Heart right ventricle (tissue), 16 donors: Measurements from ENCODE around the gene PRKN. TPM values are rescaled to one million over a fixed set of nuclear protein-coding genes. Genes with fewer than 3 reads are reported as not detected.
A peak's percentile ranks its signal among the peaks of the same experiment; 100 is the strongest.

ENCODE experiments used
- ATAC-seq, 8 donors: fragments of 200-7000 bp; cut with Tn5 transposase; one replicate each; pipeline ENCODE4 v1.9.1; 2020; ENCODE audit warnings: mild to moderate bottlenecking in 8 of 8, moderate library complexity in 8 of 8, moderate number of reproducible peaks in 1 of 8
- DNase-seq, 2 donors: peaks; one replicate each; pipeline ENCODE4 v3.0.0-alpha.2; 2020
- H3K27ac ChIP-seq, 10 donors: fragments of 200-600 bp; sonication (generic) in 2 of 10; one replicate each; pipeline versions ENCODE4 v1.5.0 to v1.8.0; 2020 to 2022; ENCODE audit warnings: mild to moderate bottlenecking in 3 of 10
- H3K27me3 ChIP-seq, 7 donors: fragments of 200-600 bp; one replicate each; pipeline ENCODE4 v1.8.0; 2021 to 2022; ENCODE audit warnings: mild to moderate bottlenecking in 2 of 7
- H3K36me3 ChIP-seq, 9 donors: fragments of 200-600 bp; sonication (generic) in 1 of 9; one replicate each; pipeline versions ENCODE4 v1.5.0 to v1.8.0; 2020 to 2022; ENCODE audit warnings: mild to moderate bottlenecking in 2 of 9
- H3K4me1 ChIP-seq, 9 donors: fragments of 200-600 bp; sonication (generic) in 1 of 9; one replicate each; pipeline versions ENCODE4 v1.5.0 to v1.8.0; 2020 to 2022; ENCODE audit warnings: mild to moderate bottlenecking in 4 of 9
- H3K4me3 ChIP-seq, 10 donors: fragments of 200-600 bp; sonication (generic) in 2 of 10; one replicate each; pipeline versions ENCODE4 v1.5.0 to v1.8.0; 2020 to 2022; ENCODE audit warnings: mild to moderate bottlenecking in 7 of 10, moderate library complexity in 2 of 10
- H3K9me3 ChIP-seq, 11 donors: fragments of 200-600 bp in 10 of 11; sonication (generic) in 2 of 11; one replicate each; pipeline versions ENCODE4 v1.5.0 to v1.8.0; 2013 to 2022; ENCODE audit warnings: mild to moderate bottlenecking in 2 of 11, control low read depth in 1 of 11, moderate library complexity in 1 of 11
- CTCF ChIP-seq, 9 donors: fragments of 200-600 bp; sonication (generic) in 2 of 9; IDR thresholded peaks; one replicate each; pipeline versions ENCODE4 v1.5.0 to v1.8.0; 2021 to 2022; ENCODE audit warnings: antibody characterized with exemption in 9 of 9, mild to moderate bottlenecking in 5 of 9, moderate library complexity in 1 of 9
- WGBS, 2 donors: extraction: QIAGEN DNeasy Blood & Tissue Kit; methylation state at CpG; one replicate each; pipeline ENCODE4 v1.1.7; 2013; ENCODE audit warnings: inconsistent platforms in 1 of 2; 5-methylcytosine and 5-hydroxymethylcytosine counted together
- intact Hi-C, 10 donors: fragments of 100-400 bp; cut with DNase I; formaldehyde crosslinking; loops; one replicate each; pipeline versions ENCODE4 v1.11.1 to v1.14.2; 2022
- polyA plus RNA-seq, 2 donors: library from polyadenylated mRNA; stranded (reverse); fragments of 200-250 nt; gene quantifications; one replicate each; pipeline ENCODE4 v1.2.3, GENCODE V29; 2013
- total RNA-seq, 10 donors: library from RNA; stranded (reverse); fragmentation: NEBNext Ultra II Directional in 3 of 10; extraction: Animal tissue kit (Norgen Biotek cat#: 25700) in 3 of 10; gene quantifications; one replicate each; pipeline versions ENCODE4 v1.2.1 to v1.2.4, GENCODE V29; 2021 to 2023
- donor health status: Arrhythmogenic right ventricular cardiomyopathy.
- donor health status: ischemic (EF 13 %, LVEDD 7.1; RV severe dilation, severe dysfunction).
- donor health status: healthy with polysubstance abuse.
- donor health status: DM: no; HTN: yes; CAD: no.
- donor health status: DM: no; HTN: no; CAD: no.
- donor health status: ischemic (EF 25% LVEDD 6.9; RV normal size, moderate dysfunction).
- donor health status: ischemic (EF 25% LVEDD 5.7; RV mildly dilated, moderate dysfunction).
- donor health status: healthy.
- donor health status: DM: yes; HTN: yes; CAD: no.
- donor health status: Ischemic cardiomyopathy.
- donor health status: ischemic (EF 35%, LVEDD 5.7; RV mildly dilated, moderate dysfunction).
- donor health status: nonischemic (EF 11% LVEDD 7.7; RV severe dilation, severe dysfunction).
- donor health status: DM: yes; HTN: yes; CAD: no.
- donor health status: PGD.
- donor health status: ischemic (EF 29% LVEDD 5.4; RV normal size, mild dysfunction).
- donor health status: nonischemic (EF 23%, LVEDD 6.1; RV moderate dilation, normal function).

The PRKN gene
- total and polyA plus RNA-seq, 12 donors = 2.3 to 27.7 (median 26.3) TPM

GRCh38 chr6:162674452-162674851 lies 53.1 kb downstream of the PRKN start:
- 90% methylated on average over 3 of the region's 3 CpGs for WGBS, 2 donors
- DNase-seq (no peak), ATAC-seq (no peak)
- H3K4me3 ChIP-seq = no peak overlapping the region
- no peaks in the 10 kb centered on the region for H3K9me3 ChIP-seq
- no peak for TF ChIP-seq CTCF (IDR thresholded peaks at IDR 0.05)
- H3K27ac ChIP-seq = no peak overlapping the region
- peaks cover 0 to 9% (median 0%) of the 10 kb centered on the region in 9 donors for H3K4me1 ChIP-seq
- no peaks in the 10 kb centered on the region for H3K36me3 ChIP-seq
- intact Hi-C loops = loop anchor here in 3 of 10 donors (5.0 kb wide), 3 partner anchors 43 to 53 kb away; partner anchors contain the start of genes PACRG (in 1 of the 3) and PRKN (in 1 of the 3)
- H3K27me3 ChIP-seq = no peaks in the 10 kb centered on the region

- DNase-seq (peak; percentile 10 to 44), ATAC-seq (peak in 7 of 8 donors; percentile 49 to 88 (median 65))
- Histone ChIP-seq H3K36me3 (no peaks in the 10 kb centered on the region), H3K27ac (peak overlapping the region in 5 of 10 donors; percentile 4 to 84 (median 42)), H3K9me3 (no peaks in the 10 kb centered on the region), H3K4me1 (peaks cover 0 to 12% (median 0%) of the 10 kb centered on the region in 9 donors), H3K27me3 (no peaks in the 10 kb centered on the region), H3K4me3 (no peak overlapping the region)
- intact Hi-C loops = loop anchor here in 3 of 10 donors (5.0 kb wide), 3 partner anchors 46 to 56 kb away; partner anchors contain the start of genes PACRG (in 1 of the 3) and PRKN (in 1 of the 3)
- WGBS, 2 donors = 87 to 92% methylated on average over 4 of the region's 4 CpGs
- TF ChIP-seq CTCF (IDR thresholded peaks at IDR 0.05) = no peak
These were observed 55.9 kb downstream of the PRKN start for GRCh38 chr6:162671580-162672165.

GRCh38 chr6:162670345-162670744 lies 57.2 kb downstream of the PRKN start:
- ATAC-seq (peak; percentile 71 to 94 (median 86)), DNase-seq (peak in 1 of 2 donors; percentile 36)
- intact Hi-C loops = loop anchor here in 3 of 10 donors (5.0 kb wide), 3 partner anchors 47 to 57 kb away; partner anchors contain the start of genes PACRG (in 1 of the 3) and PRKN (in 1 of the 3)
- peaks cover 0 to 12% (median 0%) of the 10 kb centered on the region in 9 donors for H3K4me1 ChIP-seq
- peak overlapping the region in 1 of 10 donors; percentile 27 for H3K4me3 ChIP-seq
- 47 to 59% methylated on average over 3 of the region's 3 CpGs for WGBS, 2 donors
- peak overlapping the region in 9 of 10 donors; percentile 7 to 84 (median 76) for H3K27ac ChIP-seq
- TF ChIP-seq CTCF (IDR thresholded peaks at IDR 0.05) = no peak
- H3K36me3 ChIP-seq = no peaks in the 10 kb centered on the region
- no peaks in the 10 kb centered on the region for H3K27me3 ChIP-seq
- H3K9me3 ChIP-seq = peaks cover 0 to 10% (median 0%) of the 10 kb centered on the region in 11 donors

GRCh38 chr6:162666246-162666645 lies 61.3 kb downstream of the PRKN start:
- Histone ChIP-seq H3K27me3 (no peaks in the 10 kb centered on the region), H3K27ac (no peak overlapping the region), H3K4me3 (no peak overlapping the region), H3K36me3 (no peaks in the 10 kb centered on the region), H3K4me1 (peaks cover 0 to 15% (median 0%) of the 10 kb centered on the region in 9 donors), H3K9me3 (peaks cover 0 to 21% (median 0%) of the 10 kb centered on the region in 11 donors)
- WGBS, 2 donors = 72 to 77% methylated on average over 2 of the region's 2 CpGs
- intact Hi-C loops = no loop called here
- no peak for TF ChIP-seq CTCF (IDR thresholded peaks at IDR 0.05)
- DNase-seq (no peak), ATAC-seq (no peak)
